ENCODE results near the gene SLC5A5.

DNA sequence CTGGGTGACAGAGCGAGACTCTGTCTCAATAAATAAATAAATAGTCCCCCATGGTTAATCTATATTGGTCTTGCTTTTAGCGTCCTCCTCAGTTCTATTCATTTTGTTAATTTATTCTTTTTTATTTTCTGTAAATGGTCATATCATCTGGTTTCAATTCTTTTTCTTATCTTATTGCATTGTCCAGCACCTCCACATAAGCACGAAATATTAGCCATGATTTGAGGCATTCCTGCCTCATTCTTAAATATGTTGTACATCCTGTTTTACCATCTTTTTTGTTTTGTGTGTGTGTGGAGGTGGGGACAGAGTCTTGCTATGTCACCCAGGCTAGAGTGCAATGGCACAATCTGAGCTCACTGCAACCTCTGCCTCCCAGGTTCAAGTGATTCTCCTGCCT is 36.5 kb downstream of the SLC5A5 start:
- TF ChIP-seq, protein P1, sequence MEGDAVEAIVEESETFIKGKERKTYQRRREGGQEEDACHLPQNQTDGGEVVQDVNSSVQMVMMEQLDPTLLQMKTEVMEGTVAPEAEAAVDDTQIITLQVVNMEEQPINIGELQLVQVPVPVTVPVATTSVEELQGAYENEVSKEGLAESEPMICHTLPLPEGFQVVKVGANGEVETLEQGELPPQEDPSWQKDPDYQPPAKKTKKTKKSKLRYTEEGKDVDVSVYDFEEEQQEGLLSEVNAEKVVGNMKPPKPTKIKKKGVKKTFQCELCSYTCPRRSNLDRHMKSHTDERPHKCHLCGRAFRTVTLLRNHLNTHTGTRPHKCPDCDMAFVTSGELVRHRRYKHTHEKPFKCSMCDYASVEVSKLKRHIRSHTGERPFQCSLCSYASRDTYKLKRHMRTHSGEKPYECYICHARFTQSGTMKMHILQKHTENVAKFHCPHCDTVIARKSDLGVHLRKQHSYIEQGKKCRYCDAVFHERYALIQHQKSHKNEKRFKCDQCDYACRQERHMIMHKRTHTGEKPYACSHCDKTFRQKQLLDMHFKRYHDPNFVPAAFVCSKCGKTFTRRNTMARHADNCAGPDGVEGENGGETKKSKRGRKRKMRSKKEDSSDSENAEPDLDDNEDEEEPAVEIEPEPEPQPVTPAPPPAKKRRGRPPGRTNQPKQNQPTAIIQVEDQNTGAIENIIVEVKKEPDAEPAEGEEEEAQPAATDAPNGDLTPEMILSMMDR (IDR thresholded peaks at IDR 0.05; ENCODE audit: insufficient read depth, low read depth, low read length), result no peak
- no peak for TF ChIP-seq EZH2 (IDR thresholded peaks at IDR 0.05; ENCODE audit: insufficient read depth, low read length)

Measured in astrocyte (in vitro differentiated cells and primary cell).